Neutrophil (primary cell): Measurements from ENCODE around the gene CD79A.

ENCODE experiments used
- H3K27ac ChIP-seq: fragments of 200-600 bp; sonication (generic); 2 replicates; pipeline ENCODE4 v1.5.1; 2016; ENCODE audit warnings: mild to moderate bottlenecking, moderate library complexity
- H3K27me3 ChIP-seq: fragments of 200-600 bp; sonication (generic); 2 replicates; pipeline ENCODE4 v1.6.0; 2016; ENCODE audit warnings: mild to moderate bottlenecking
- H3K36me3 ChIP-seq: fragments of 200-600 bp; sonication (generic); 2 replicates; pipeline ENCODE4 v1.5.1; 2017
- H3K4me1 ChIP-seq, 2 experiments: fragments of 200-600 bp in 1 of 2; sonication (generic) in 1 of 2; 1 replicate in 1 of 2; 2 replicates in 1 of 2; pipeline versions ENCODE4 v1.5.1 to v1.6.1; 2013 to 2016; ENCODE audit warnings: low read depth in 1 of 2, low read length in 1 of 2, mild to moderate bottlenecking in 1 of 2, moderate library complexity in 1 of 2; ENCODE audit not compliant: control insufficient read depth in 1 of 2, insufficient read depth in 1 of 2
- H3K4me3 ChIP-seq, 2 experiments: fragments of 200-600 bp in 1 of 2; sonication (generic) in 1 of 2; 1 replicate in 1 of 2; 2 replicates in 1 of 2; pipeline ENCODE4 v1.5.1; 2013 to 2016; ENCODE audit warnings: low read depth in 1 of 2, low read length in 1 of 2, mild to moderate bottlenecking in 1 of 2, moderate library complexity in 1 of 2
- H3K9me3 ChIP-seq: fragments of 200-600 bp; sonication (generic); 2 replicates; pipeline ENCODE4 v1.5.1; 2016
- CTCF ChIP-seq: fragments of 200-600 bp; sonication (generic); IDR thresholded peaks from 2 replicates; pipeline ENCODE4 v1.5.1; 2016; ENCODE audit warnings: antibody characterized with exemption

The CD79A gene

GRCh38 chr19:41877916-41878905, 1.1 kb downstream of the CD79A start:
- TF ChIP-seq CTCF, result no peak
- Histone ChIP-seq H3K4me1 (peaks cover 77 to 78% of the 10 kb centered on the region in 2 experiments), H3K27ac (peak overlapping the region; percentile 89)

GRCh38 chr19:41879080-41879479, 2.0 kb downstream of the CD79A start:
- no peak for TF ChIP-seq CTCF
- Histone ChIP-seq H3K4me3 (no peak overlapping the region), H3K27ac (peak overlapping the region; percentile 97), H3K27me3 (no peaks in the 10 kb centered on the region), H3K4me1 (peaks cover 70 to 76% of the 10 kb centered on the region in 2 experiments), H3K9me3 (no peaks in the 10 kb centered on the region), H3K36me3 (no peaks in the 10 kb centered on the region)

More at GRCh38 chr19:41877916-41878905, 1.1 kb downstream of the CD79A start:
- H3K27me3 ChIP-seq, result no peaks in the 10 kb centered on the region
- no peaks in the 10 kb centered on the region for H3K9me3 ChIP-seq
- peak overlapping the region; percentile 37 to 49 for H3K4me3 ChIP-seq
- no peaks in the 10 kb centered on the region for H3K36me3 ChIP-seq

GRCh38 chr19:41879670-41880328, 2.7 kb downstream of the CD79A start:
- Histone ChIP-seq H3K36me3 (peaks cover under 1% of the 10 kb centered on the region), H3K27ac (peak overlapping the region; percentile 97), H3K9me3 (no peaks in the 10 kb centered on the region), H3K27me3 (no peaks in the 10 kb centered on the region), H3K4me1 (peaks cover 75 to 78% of the 10 kb centered on the region in 2 experiments), H3K4me3 (no peak overlapping the region)
- no peak for TF ChIP-seq CTCF

- Histone ChIP-seq H3K4me3 (no peak overlapping the region), H3K9me3 (no peaks in the 10 kb centered on the region), H3K36me3 (peaks cover 5% of the 10 kb centered on the region), H3K27me3 (no peaks in the 10 kb centered on the region), H3K4me1 (peaks cover 80 to 83% of the 10 kb centered on the region in 2 experiments), H3K27ac (peak overlapping the region; percentile 97)
- TF ChIP-seq CTCF, result no peak
Measured at GRCh38 chr19:41880329-41880708, 3.2 kb downstream of the CD79A start.

GRCh38 chr19:41882568-41883462, 5.7 kb downstream of the CD79A start, which contains the start of gene ARHGEF1:
Gene ARHGEF1, plus strand, starts transcription at chr19:41883184. Its CDS starts 4,899 bp downstream, at chr19:41888083.
- peak within 1 kb of the TSS; percentile 97 for H3K27ac ChIP-seq
- peaks cover 83 to 86% of the 10 kb centered on the region in 2 experiments for H3K4me1 ChIP-seq
- H3K36me3 ChIP-seq, result peaks cover 21% of the 10 kb centered on the region
- no peak for TF ChIP-seq CTCF
- peak within 1 kb of the TSS; percentile 93 to 100 for H3K4me3 ChIP-seq
- no peaks in the 10 kb centered on the region for H3K27me3 ChIP-seq
- no peaks in the 10 kb centered on the region for H3K9me3 ChIP-seq
